T-helper 2 cell treated with Interferon-gamma antibody and Interleukin-4, amounts not matched to agents 100 ng/mL and 5 ng/mL, for 36 hours (primary cell): ENCODE results near the gene TTYH3. TPM values are rescaled to one million over a fixed set of nuclear protein-coding genes. Genes with fewer than 3 reads are reported as not detected.

ENCODE experiments used
- intact Hi-C: fragments of 100-400 bp; cut with micrococcal nuclease; formaldehyde crosslinking; loops from one replicate; pipeline ENCODE4 v1.15.1; 2023
- total RNA-seq: library from RNA; stranded (reverse); gene quantifications from 2 replicates; pipeline ENCODE4 v1.2.3, GENCODE V29; 2022

The TTYH3 gene
- total RNA-seq, 1 donor from 2014 or later, result 27.8 TPM

DNA sequence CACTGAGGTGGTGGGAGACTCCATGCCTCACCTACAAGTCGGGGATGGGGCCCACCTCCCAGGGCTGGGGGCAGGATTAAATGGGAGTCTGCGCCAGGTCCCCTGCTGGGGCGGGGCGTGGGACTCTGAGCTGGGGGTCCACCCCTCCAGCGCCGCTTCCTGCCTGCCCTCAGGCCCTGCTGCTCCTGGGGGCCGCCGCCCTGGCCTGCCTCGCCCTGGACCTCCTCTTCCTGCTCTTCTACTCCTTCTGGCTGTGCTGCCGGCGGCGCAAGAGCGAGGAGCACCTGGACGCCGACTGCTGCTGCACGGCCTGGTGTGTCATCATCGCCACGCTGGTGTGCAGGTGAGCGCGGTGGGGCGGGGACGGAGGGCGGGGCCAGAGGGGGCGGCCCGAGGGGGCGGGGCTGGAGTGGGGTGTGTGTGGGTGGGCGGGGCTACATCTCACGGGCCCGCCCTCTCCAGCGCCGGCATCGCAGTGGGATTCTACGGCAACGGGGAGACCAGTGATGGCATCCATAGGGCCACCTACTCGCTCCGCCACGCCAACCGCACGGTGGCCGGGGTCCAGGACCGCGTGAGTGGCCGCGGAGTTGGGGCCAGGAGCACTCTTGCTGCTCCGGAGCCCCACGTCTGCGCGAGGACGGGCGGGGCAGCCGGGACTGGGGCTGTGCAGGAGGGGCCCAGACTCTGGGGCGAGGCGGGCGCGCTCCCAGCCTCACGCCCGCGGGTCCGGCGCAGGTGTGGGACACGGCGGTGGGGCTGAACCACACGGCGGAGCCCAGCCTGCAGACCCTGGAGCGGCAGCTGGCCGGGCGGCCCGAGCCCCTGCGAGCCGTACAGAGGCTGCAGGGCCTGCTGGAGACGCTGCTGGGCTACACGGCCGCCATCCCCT is 15.1 kb downstream of the TTYH3 start:
- intact Hi-C loops, result no loop called here

DNA sequence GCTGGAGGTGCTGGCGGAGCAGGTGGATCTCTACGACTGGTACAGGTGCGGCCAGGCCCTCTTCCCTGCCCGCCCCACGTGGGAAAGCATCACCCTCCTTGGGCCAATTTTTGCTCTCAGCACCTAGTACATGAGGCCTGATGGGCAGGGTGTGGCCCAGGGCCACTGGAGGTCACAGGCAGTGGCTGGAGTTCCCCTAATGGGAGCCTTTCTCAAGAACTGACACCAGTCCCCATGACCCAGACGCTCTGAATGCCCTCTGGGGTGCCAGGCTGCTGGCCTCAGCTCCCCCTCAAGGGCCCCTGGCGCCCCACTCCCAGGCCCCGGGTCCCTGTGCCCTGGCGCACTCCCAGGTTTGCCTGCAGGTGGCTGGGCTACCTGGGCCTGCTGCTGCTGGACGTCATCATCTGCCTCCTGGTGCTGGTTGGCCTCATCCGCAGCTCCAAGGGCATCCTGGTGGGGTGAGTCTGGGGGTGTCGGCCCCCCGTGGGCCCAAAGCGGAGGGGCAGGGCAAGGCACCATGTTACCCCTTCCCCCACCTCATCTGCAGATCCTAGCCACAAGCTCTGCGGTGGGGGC is 15.9 kb downstream of the TTYH3 start:
- intact Hi-C loops, result no loop called here

DNA sequence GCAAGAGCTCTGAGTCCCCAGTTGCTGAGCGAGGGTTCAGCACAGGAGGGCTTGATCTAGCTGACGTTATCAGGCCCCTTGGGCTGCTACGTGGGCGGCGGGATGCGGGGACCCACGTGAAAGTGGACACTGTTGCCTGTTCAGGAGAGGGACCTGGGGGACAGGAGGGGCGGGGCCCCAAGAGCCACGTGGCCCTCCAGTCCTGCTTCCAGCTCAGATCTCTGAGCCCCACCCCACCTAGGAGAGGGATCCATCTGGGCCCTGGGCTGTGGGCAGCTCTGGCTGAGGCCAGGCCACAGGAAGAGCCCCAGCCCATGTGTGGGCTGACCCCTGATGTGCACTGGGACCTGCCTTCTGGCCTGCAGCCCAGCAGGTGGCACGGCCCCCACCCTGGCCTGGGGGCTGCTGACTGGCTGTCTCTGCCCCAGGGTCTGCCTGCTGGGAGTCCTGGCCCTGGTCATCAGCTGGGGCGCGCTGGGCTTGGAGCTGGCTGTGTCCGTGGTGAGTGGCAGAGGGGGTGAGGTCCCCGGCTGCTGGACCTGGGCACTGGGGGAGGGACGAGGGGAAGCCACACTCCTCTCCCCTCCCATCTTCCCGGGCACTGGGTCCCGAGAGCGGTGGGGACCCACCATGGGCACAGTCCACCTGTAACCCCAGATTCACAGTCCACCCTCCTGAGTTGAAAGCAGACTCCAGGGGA is 17.5 kb downstream of the TTYH3 start:
- intact Hi-C loops, result no loop called here

GRCh38 chr7:2649991-2650390 is 18.2 kb downstream of the TTYH3 start:
- intact Hi-C loops, result no loop called here

- intact Hi-C loops, result no loop called here
These were observed 18.7 kb downstream of the TTYH3 start for GRCh38 chr7:2650451-2650850.

DNA sequence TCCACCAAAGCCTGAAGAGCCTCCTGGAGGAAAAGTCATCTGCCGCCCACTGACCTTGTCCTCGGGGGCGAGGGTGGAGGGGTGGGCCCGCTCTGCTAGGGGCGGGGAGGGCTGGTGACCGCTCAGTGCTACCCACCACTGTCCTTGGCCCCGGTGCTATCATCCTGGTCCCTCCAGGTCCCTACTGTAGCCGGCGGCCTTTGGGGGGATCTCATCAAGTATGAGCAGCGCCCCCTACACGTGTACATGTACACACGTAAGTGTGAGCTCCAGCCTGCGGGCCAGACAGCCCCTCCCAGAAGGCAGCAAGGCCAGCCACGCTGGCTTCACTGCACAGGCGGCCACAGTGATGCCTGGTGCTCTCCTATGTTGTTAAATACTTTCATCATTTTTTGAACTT is 19.6 kb downstream of the TTYH3 start:
- intact Hi-C loops, result no loop called here

DNA sequence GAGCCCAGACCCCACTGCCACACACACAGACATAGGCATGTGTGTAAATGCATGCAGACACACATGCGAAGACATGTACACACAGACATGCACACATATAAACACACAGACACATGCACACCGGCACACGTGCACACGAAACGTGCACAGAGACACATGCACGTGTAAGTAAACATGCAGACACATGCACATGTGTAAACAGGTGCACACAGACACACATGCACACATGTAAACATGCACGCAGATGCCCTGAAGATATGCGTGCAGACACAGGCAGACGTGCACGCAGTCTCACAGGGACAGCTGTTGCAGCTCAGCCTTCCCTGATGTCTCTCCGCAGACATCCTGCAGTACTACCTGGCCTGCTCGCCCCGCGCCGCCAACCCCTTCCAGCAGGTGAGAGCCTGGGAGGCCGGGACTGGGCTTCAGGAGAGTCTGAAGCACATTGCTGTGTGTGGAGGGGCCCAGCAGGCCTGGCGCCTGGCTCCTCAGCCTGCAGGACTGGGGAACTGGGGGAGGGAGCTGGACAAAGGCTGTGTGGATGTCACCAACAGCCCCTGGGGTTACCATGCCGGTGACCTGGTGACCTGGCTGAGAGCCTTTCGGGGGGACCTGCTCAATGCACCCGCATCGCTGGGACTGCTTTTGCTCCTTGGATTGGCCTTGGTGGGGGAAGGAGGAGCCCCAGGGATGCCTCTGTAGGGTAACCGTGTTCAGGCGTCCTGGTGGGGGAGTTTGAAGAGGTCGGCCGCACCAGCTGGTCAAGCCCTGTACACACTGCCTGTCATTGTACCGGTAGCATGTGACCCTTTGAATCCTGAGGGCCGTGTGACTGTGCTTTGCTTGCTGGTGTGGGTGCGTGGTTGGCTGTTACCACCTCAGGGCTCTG is 20.3 kb downstream of the TTYH3 start:
- intact Hi-C loops, result no loop called here

DNA sequence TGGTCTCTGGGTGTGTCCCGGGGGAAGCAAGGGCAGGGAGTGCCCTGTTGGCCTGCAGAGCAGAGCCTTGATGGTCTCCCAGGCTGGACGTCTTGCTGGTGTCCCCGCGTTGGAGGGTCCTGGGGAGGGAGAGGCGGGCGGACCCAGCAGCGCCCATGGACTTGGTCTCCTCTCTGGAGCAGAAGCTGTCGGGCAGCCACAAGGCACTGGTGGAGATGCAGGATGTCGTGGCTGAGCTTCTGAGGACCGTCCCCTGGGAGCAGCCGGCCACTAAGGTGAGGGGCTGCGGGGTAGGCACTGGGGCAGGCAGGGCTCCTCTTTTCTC is 20.9 kb downstream of the TTYH3 start:
- intact Hi-C loops, result no loop called here

- intact Hi-C loops, result no loop called here
These were observed 22.3 kb downstream of the TTYH3 start for GRCh38 chr7:2654059-2654458.

DNA sequence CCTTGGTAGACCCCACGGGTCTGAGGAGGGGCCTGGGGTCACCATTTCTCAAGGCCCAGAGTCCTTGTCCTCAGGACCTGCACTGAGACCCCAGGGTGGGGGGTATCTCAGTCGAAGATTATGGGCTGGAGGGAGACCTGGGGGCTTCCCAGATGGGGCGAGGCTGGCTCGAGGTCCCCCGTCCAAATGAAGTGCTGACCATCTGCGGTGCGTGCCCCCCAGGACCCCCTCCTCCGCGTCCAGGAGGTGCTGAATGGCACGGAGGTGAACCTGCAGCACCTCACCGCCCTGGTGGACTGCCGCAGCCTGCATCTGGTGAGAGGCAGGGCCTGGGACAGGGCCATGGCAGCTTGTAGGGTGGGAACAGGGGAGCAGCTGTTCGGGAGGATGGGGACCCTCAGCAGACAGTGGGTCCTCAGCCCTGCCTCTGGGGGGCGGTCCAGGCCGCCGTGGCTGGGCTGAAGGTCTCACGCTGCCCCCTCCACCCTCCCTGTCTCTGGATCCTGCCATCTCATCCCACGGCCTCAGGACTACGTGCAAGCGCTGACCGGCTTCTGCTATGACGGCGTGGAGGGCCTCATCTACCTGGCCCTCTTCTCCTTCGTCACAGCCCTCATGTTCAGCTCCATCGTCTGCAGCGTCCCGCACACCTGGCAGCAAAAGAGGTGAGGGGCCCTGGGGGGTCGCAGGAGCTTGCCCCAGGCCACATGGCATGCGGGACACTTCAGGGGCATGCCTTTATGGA is 24.3 kb downstream of the TTYH3 start:
- intact Hi-C loops, result no loop called here

- intact Hi-C loops, result no loop called here
These were observed 25.4 kb downstream of the TTYH3 start for GRCh38 chr7:2657208-2657607.

GRCh38 chr7:2657920-2658671 is 26.3 kb downstream of the TTYH3 start:
- intact Hi-C loops, result no loop called here

DNA sequence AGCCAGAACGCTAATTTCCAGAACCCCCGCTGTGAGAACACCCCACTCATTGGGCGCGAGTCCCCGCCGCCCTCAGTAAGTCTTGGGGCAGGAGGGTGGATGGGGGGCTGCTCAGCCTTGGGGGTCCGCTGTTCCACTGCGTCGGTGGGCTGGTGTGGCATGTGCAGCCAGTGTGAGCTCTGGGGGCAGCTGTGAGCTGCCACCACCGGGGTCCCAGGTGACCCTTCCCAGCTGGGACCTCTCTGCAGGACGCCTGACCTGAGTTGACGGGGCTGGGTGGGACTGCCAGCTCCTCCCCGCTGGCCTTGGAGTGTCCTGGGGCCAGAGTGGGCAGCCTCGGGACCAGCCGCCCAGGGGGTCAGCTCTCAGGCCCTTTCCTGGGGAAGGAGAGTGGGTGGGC is 27.2 kb downstream of the TTYH3 start:
- intact Hi-C loops, result no loop called here

GRCh38 chr7:2659556-2660358 is 28.0 kb downstream of the TTYH3 start:
- intact Hi-C loops, result no loop called here

- intact Hi-C loops, result no loop called here
These were observed 28.7 kb downstream of the TTYH3 start for GRCh38 chr7:2660359-2661095.

GRCh38 chr7:2661096-2661449 is 29.3 kb downstream of the TTYH3 start:
- intact Hi-C loops, result no loop called here

GRCh38 chr7:2661602-2662272 is 30.0 kb downstream of the TTYH3 start:
- intact Hi-C loops, result no loop called here
